HG03432 (cell line): ENCODE results near the gene SLC35B2.

Source experiments
- ATAC-seq: cut with Tn5 transposase; IDR thresholded peaks from one replicate; pipeline ENCODE4 v1.9.1; 2021; ENCODE audit warnings: mild to moderate bottlenecking, moderate library complexity; ENCODE audit not compliant: unreplicated experiment

The SLC35B2 gene

DNA sequence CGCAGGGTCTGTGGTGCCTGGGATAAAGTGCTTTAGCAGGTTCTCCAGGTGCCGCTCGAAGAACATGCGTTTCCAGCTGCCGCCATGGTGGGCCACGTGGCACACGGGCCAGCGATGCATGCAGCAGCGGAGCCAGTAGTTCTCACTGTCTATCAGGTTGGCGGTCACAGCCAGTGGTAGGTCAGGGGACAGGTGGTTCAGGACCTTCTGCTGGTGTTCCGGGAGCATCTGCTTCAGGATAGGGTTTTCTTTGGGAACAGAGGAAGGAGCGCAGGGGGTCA is 28.9 kb upstream of the SLC35B2 start:
- no peak for ATAC-seq

GRCh38 chr6:44285552-44286284 is 28.4 kb upstream of the SLC35B2 start:
- no peak for ATAC-seq

- no peak for ATAC-seq
Observed at GRCh38 chr6:44284867-44285266, 27.5 kb upstream of the SLC35B2 start.

DNA sequence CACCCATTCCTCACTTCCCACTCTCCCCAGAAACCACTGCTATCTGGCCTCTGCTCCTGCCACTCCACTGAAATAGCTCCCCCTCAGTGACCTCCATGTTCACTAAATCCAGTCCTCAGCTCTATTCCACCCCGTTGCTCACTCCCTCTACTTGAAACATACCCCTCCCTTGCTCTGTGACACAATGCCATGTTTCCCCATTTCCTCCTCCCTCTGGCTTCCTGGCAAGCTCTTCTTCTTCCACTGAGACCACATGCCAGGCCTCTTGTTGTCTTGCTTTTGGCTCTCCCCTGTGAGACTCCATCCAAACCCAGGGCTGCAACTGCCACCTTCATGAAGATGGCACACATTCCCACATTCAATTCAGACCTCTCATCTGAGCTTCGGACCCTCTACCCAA is 26.8 kb upstream of the SLC35B2 start:
- ATAC-seq = no peak

GRCh38 chr6:44278774-44279697 is 21.7 kb upstream of the SLC35B2 start:
- ATAC-seq = no peak

GRCh38 chr6:44278315-44278714 is 21.0 kb upstream of the SLC35B2 start:
- ATAC-seq = no peak

DNA sequence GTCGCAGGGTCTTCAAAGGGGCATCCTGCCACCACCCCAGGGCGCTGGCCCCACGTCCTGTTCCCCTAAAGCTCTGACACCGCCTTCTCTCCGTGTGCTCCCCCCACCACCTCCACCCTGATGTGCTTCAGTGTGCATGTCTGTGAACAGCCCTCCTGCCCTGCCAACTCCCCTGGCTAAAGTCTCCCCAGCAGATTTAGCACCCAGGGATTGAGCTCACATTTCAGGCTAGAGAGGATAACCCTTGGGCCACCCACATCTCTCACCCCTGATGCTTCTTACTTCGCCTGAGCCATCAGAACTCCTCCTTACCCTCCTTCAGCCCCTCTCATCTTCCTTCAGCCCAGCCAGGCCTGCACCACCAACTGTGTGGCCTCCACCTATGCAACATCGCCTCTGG is 20.4 kb upstream of the SLC35B2 start:
- ATAC-seq = no peak

DNA sequence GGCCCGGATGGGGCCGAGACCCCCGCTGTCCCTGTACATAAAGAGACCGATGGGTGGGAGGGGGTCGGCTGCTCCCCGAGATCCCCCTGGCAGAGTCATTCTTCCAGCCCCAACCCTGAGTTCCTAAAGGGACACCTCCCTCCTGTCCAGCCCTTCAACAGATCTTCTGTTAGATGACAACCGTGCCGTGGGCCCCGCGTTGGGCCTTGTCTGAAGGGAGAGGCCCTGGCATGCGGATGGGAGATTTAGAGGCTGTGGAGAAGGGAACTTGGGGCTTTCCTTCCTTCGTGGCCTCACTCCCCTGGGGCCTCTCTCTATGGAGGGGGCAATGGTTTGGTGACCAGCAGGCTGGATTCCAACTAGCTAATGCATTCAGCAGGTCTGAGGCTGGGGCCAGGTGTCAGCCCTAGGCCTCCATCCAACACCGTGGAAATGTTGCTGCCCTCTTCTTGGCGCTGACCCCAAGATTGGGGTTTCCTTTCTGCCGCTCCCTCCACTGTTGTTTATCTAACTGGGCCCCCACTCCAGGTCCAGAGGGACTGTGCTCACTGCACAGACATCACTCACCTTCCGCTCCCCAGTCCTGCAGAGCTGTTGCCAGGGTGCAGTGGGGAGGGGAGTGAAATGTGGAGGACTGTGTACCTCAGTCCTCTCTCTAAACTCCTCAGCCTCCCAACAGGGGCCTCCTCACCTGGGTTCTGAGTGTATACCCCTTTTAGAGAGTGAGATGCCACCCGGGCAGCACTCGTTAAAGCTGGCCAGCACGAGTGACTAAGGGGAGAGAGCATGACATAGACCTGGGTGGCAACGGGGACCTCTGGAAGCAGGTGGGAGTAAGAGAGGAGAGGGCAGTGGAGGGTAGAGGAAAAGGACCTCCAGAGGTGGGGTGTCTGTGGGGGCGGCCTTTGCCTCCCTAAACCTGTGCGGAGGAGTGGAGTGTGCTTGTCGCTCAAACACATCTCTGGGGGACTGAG is 19.6 kb upstream of the SLC35B2 start:
- ATAC-seq = no peak

GRCh38 chr6:44275749-44276648 is 18.7 kb upstream of the SLC35B2 start:
- ATAC-seq = no peak

GRCh38 chr6:44275271-44275748 is 18.0 kb upstream of the SLC35B2 start:
- ATAC-seq = no peak

DNA sequence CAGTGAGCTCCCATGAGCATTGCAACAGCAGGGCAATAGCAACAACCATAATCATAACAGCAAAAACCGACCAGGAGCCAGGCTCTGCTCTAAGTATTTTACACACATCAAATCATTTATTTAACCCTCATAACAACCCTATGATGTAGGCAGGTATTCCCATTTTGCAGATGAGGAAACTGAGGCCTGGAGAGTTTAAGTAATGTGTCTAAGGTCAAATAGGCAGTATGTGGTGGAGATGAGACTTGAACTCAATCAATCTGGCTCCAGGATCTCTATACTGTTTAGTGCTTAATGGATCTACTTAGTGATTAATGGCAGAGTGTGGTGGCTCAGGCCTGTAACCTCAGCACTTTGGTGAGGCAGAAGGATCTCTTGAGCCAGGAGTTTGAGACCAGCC is 16.3 kb upstream of the SLC35B2 start:
- ATAC-seq = no peak

- ATAC-seq = no peak
Observed at GRCh38 chr6:44272999-44273566, 15.8 kb upstream of the SLC35B2 start.

- no peak for ATAC-seq
Observed at GRCh38 chr6:44272529-44272928, 15.2 kb upstream of the SLC35B2 start.

DNA sequence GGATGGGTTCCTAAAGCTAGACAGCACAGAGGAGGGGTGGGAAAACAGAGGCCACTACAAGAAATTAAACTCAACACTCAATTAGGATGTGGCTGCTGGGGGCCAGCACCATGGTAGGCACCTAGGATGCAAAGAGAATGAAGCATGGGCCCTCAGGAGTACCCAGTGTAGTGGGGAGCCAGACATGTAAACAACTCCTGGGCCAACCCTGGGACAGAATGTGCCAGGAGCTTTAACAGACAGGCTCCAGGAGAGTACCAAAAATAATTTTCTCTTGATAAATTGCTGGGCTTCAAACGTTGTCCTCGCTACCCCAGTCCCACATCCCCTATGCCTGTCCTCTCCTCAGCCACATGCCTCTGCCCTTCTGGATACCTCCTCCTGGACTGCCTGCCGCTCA is 14.6 kb upstream of the SLC35B2 start:
- no peak for ATAC-seq

DNA sequence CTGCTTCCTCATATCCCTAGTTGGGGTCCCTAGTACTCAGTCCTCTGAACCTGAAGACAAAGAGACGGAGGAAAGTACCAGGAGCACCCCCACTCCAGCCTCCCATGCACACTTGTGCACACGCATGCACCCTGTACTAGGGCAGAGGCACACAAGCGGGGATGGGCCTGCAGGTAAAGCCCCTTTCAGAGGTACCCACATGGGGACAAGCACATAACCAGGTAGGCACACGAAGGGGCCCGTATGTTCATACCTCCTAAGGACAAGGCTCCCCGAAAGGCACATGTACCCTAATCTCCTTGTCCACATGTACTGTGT is 14.0 kb upstream of the SLC35B2 start:
- no peak for ATAC-seq

DNA sequence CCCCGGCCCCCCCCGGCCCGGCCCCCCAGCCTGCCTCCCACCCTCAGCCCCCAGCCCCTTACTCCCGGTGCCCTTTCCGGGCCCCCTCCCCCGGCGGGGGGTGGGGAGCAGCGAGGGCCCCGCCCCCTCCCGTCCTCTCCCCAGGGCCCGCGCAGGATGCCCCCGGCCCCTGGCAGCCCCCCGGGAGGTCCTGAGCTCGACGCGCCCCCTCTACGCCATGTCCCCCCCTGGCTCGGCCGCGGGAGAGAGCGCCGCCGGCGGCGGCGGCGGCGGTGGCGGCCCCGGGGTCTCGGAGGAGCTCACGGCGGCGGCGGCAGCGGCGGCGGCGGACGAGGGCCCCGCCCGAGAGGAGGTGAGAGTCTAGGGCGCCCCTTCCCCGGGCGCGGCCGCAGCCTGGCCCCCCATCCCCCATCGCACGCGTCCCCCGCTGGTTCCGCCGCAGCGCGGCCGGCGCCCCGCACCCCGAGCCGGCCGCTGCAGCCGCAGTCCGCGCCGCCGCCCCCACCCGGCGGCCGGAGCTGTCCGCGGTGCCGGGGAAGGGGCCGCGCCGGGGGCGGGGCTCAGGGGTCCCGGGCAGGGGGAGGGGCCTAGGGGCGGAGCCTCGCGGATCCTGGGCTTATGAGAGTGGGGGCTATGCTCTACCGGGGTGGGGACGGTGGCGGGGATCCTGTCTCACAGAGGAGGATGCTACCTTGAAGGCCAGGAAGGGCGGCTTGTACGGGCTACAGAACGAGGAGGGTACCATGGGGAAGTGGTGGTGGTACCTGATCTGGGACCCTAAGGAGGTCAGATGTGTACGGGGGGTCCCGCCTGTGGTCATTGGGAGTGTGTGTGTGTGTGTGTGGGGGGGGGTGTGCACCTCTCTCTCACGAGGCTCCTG is 13.4 kb upstream of the SLC35B2 start:
- no peak for ATAC-seq

GRCh38 chr6:44269921-44270525 is 12.7 kb upstream of the SLC35B2 start, which contains the start of gene TMEM151B:
TSS of gene TMEM151B (plus strand) at chr6:44270450. CDS start at chr6:44270743, 293 bp downstream.
- ATAC-seq = no peak

DNA sequence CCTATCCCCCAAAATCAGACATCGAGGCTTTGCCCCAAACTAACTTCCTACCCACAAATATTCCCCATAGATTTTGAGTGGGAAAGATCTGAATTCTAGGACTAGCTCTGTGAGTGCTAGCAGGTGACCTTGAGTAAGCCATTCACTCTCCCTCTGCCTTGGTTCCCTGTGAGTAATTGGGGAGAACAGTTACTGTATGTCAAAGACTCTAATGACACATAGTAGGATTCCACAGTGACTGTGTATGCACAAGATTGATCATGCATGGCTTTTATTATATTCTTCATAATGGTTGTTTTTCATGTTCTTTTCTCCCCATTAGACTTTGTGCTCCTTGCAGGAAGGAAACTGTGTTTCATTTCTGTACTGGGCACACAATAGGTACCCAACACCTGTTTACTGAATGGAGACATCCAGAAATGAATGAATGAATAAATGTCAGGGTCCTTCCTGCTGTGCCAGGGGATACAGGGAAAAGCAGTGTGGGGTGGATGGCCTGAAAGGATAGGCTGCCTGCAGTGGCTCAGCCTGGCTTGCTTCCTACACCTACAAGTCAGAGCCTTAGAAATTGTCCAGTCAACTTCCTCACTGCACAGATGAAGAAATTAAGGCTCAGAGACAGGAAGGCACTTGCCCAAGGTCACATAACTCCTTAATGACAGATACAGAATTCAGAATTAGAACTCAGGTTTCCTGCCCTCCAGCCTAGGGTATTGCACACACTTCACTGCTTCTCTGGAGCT is 12.0 kb upstream of the SLC35B2 start:
- ATAC-seq = no peak
